ENCODE measurements around the gene TEX54. TPM values are rescaled to one million over a fixed set of nuclear protein-coding genes. Genes with fewer than 3 reads are reported as not detected.

Gene TEX54
- total and polyA plus RNA-seq, 2 of the 4 experiments (the other 2 are of a cell fraction) = not detected

DNA sequence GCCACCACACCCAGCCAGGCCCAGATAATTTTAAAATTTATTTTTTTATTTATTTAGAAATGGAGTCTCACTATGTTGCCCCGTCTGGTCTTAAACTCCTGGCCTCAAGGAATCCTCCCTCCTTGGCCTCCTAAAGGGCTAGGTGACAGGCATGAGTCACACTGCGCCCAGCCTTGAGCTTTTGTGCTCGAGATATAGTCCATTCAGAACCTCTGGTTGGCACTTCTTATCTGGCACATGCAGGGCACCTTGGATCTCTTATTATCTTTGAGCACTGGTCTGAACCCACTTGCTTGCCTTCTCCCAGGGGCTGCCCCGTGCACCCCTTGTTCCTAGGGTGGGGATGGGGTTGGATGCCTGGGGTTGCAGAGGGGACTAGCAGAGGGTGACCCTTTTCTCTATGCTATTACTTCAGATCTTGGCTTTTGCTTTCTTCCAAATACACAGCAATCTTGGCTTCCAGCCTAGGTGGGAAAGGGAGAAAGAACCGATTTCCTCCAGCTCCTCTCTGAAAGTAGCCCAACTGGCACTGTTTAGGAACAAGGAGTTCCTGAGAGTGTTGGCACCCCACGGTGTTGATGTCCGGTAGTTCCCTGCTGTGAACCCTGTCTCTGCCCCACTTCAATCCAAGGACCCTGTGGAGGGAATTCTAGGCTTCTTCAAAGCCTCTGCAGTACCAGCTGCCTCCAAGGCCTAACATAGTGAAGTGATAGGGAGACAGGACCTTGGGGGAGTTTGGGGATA, 46.8 kb upstream of the TEX54 start:
- peak overlapping the region; percentile 94 for H3K14ac ChIP-seq (replicated peaks; ENCODE audit: low read depth, low read length)
- peaks cover 12 to 45% of the 10 kb centered on the region in 2 experiments; a peak in 3 of 4 replicates for H3K79me1 ChIP-seq (ENCODE audit: low read depth in 1 of 2, low read length in 2 of 2)
- peak overlapping the region; percentile 96 for H2AK9ac ChIP-seq (replicated peaks; ENCODE audit: low read depth, low read length, poor library complexity)
- H4K20me1 ChIP-seq (ENCODE audit: insufficient read depth, low read length) = peaks cover 25% of the 10 kb centered on the region
- peak overlapping the region; percentile 92 for H3K23ac ChIP-seq (ENCODE audit: low read depth, low read length)
- ATAC-seq (ENCODE audit: low read depth) = no peak
- H4K8ac ChIP-seq (ENCODE audit: low read depth in 2 of 2, low read length in 2 of 2) = peak overlapping the region; percentile 60 to 83; a peak in 3 of 4 replicates
- POLR2A ChIA-PET (ENCODE audit: unreplicated experiment) = no interaction called here
- 90% methylated on average over 2 of the region's 7 CpGs; no CpG with 5 or more reads in 1 of the 2 experiments for WGBS, 2 experiments (ENCODE audit: extremely low coverage in 2 of 2, insufficient read length in 1 of 2)
- dilution Hi-C loops (cut with HindIII; ENCODE audit: low sequenced_read_pairs, unreplicated experiment) (no loop called here), in situ Hi-C loops (cut with MboI; ENCODE audit: low sequenced_read_pairs) (loop anchor here (25.0 kb wide), 1 partner anchor 783 kb away; the partner anchor contains the start of gene ATL3), intact Hi-C loops (cut with micrococcal nuclease) (no loop called here)
- H2AK5ac ChIP-seq (ENCODE audit: low read depth, low read length) = peak overlapping the region; percentile 92
- H2BK120ac ChIP-seq (ENCODE audit: low read depth, low read length) = peak overlapping the region; percentile 94
- peak overlapping the region; percentile 86 for H4K91ac ChIP-seq (ENCODE audit: insufficient read depth, low read depth, low read length)
- CTCF ChIA-PET = no interaction called here
- H3K27me3 ChIP-seq (ENCODE audit: control insufficient read depth, insufficient read depth, low read length) = no peaks in the 10 kb centered on the region
- H3K9me1 ChIP-seq (ENCODE audit: insufficient read depth, low read length) = peaks cover 7% of the 10 kb centered on the region; the same call in 1 of the 2 replicates
- peak overlapping the region; percentile 88; the same call in 2 of the 3 replicates for H2BK15ac ChIP-seq (ENCODE audit: low read depth, low read length)
- peak overlapping the region; percentile 69 for H3K9ac ChIP-seq (ENCODE audit: low read depth, low read length)
- H3K27ac ChIP-seq (ENCODE audit: insufficient read depth, low read length) = peak overlapping the region; percentile 98
- peaks cover 17% of the 10 kb centered on the region for H3K4me1 ChIP-seq (ENCODE audit: control insufficient read depth, insufficient read depth, low read length)
- peak overlapping the region; percentile 92 for H3K4ac ChIP-seq (ENCODE audit: low read depth, low read length)
- H4K5ac ChIP-seq (ENCODE audit: low read depth, low read length) = peak overlapping the region; percentile 72
- H3K56ac ChIP-seq (ENCODE audit: extremely low read depth, insufficient read depth, low read length) = peak overlapping the region; percentile 85
- peak overlapping the region; percentile 76 for H2AFZ ChIP-seq (replicated peaks; ENCODE audit: low read length, poor library complexity)
- peak overlapping the region; percentile 87 for H2BK20ac ChIP-seq (ENCODE audit: low read depth, low read length)
- H3K4me2 ChIP-seq (ENCODE audit: low read depth, low read length) = peak overlapping the region; percentile 86
- DNase-seq = no peak
- H3K4me3 ChIP-seq (ENCODE audit: insufficient read depth, low read depth, low read length) = no peak overlapping the region; the same call in 1 of the 2 replicates
- no TSS peak for BruUV-seq (replicated peaks)
- H3K18ac ChIP-seq (ENCODE audit: low read depth, low read length) = peak overlapping the region; percentile 78
- H3K36me3 ChIP-seq (ENCODE audit: control insufficient read depth, insufficient read depth, low read length) = peaks cover 25% of the 10 kb centered on the region
- no peaks in the 10 kb centered on the region for H3K9me3 ChIP-seq (ENCODE audit: control insufficient read depth, insufficient read depth, low read length)
- H2BK5ac ChIP-seq (ENCODE audit: low read depth, low read length, poor library complexity, severe bottlenecking) = peak overlapping the region; percentile 85
- no peak for TF ChIP-seq ELK1 (IDR thresholded peaks at IDR 0.05; ENCODE audit: borderline replicate concordance, low read depth, low read length)
- TF ChIP-seq SMC3 (IDR thresholded peaks at IDR 0.05; ENCODE audit: low read depth, low read length) = no peak
- no peak for TF ChIP-seq CTCF (conservative IDR thresholded peaks at IDR 0.05; ENCODE audit: low read depth, low read length)
- no peak for TF ChIP-seq MAZ (IDR thresholded peaks at IDR 0.05; ENCODE audit: borderline replicate concordance, low read depth, low read length)
- TF ChIP-seq CHD1 (IDR thresholded peaks at IDR 0.05; ENCODE audit: low read depth, low read length) = no peak
- TF ChIP-seq BHLHE40 (IDR thresholded peaks at IDR 0.05; ENCODE audit: low read depth, low read length) = no peak
- no peak for TF ChIP-seq RCOR1 (IDR thresholded peaks at IDR 0.05; ENCODE audit: insufficient replicate concordance, low read length)
- TF ChIP-seq RFX5 (IDR thresholded peaks at IDR 0.05; ENCODE audit: low read depth, low read length) = no peak
- TF ChIP-seq POLR2A (IDR thresholded peaks at IDR 0.05; ENCODE audit: low read depth, low read length) = no peak
- TF ChIP-seq MXI1 (IDR thresholded peaks at IDR 0.05; ENCODE audit: borderline replicate concordance, low read depth, low read length) = no peak
- no peak for TF ChIP-seq RAD21 (IDR thresholded peaks at IDR 0.05; ENCODE audit: low read length)
- no peak for TF ChIP-seq MAFK (IDR thresholded peaks at IDR 0.05; ENCODE audit: low read depth, low read length)
- TF ChIP-seq NFE2L2 (IDR thresholded peaks at IDR 0.05; ENCODE audit: low read depth, low read length) = no peak
- TF ChIP-seq CEBPB (IDR thresholded peaks at IDR 0.05; ENCODE audit: low read depth, low read length) = no peak
- TF ChIP-seq FOS (IDR thresholded peaks at IDR 0.05; ENCODE audit: low read depth, low read length) = no peak
